Inferior parietal cortex (tissue), 1 donor: ENCODE results near the gene RPTOR.
"Not testable (repeated sequence)": the region's sequence is repeated elsewhere in the genome, so short reads cannot be mapped to it uniquely, and the experiment has no call there.

Experiments used
- DNase-seq: peaks from one replicate; pipeline ENCODE4 v3.0.0-alpha.2; 2016; ENCODE audit errors: extremely low spot score

Gene RPTOR

GRCh38 chr17:80544655-80545498, at the start of gene RPTOR:
TSS of gene RPTOR (plus strand) at chr17:80544838. CDS start at chr17:80545630, 792 bp downstream.
- DNase-seq = peak; percentile 98

- no peak for DNase-seq
Measured at GRCh38 chr17:80497726-80498241, 46.9 kb upstream of the RPTOR start.

GRCh38 chr17:80498242-80498919, 46.3 kb upstream of the RPTOR start:
- DNase-seq = no peak

- no peak for DNase-seq
Measured at GRCh38 chr17:80498920-80499410, 45.7 kb upstream of the RPTOR start.

GRCh38 chr17:80499560-80499959, 45.1 kb upstream of the RPTOR start:
- DNase-seq = no peak

GRCh38 chr17:80499961-80500665, 44.5 kb upstream of the RPTOR start:
- no peak for DNase-seq

GRCh38 chr17:80501741-80502577, 42.7 kb upstream of the RPTOR start:
- no peak for DNase-seq

GRCh38 chr17:80502578-80502877, 42.1 kb upstream of the RPTOR start:
- no peak for DNase-seq

- no peak for DNase-seq
Measured at GRCh38 chr17:80503031-80503430, 41.6 kb upstream of the RPTOR start.

GRCh38 chr17:80503921-80504320, 40.7 kb upstream of the RPTOR start:
- no peak for DNase-seq

GRCh38 chr17:80504686-80505413, 39.8 kb upstream of the RPTOR start:
- DNase-seq = no peak

- not testable (repeated sequence) for DNase-seq
Measured at GRCh38 chr17:80507177-80507576, 37.5 kb upstream of the RPTOR start.

- DNase-seq = no peak
Measured at GRCh38 chr17:80507965-80508364, 36.7 kb upstream of the RPTOR start.

GRCh38 chr17:80509311-80509710, 35.3 kb upstream of the RPTOR start:
- DNase-seq = no peak

- DNase-seq = no peak
Measured at GRCh38 chr17:80510132-80510531, 34.5 kb upstream of the RPTOR start.

- DNase-seq = no peak
Measured at GRCh38 chr17:80510772-80511171, 33.9 kb upstream of the RPTOR start.

- no peak for DNase-seq
Measured at GRCh38 chr17:80511222-80512180, 33.1 kb upstream of the RPTOR start.

GRCh38 chr17:80512233-80512632, 32.4 kb upstream of the RPTOR start:
- DNase-seq = no peak

- no peak for DNase-seq
Measured at GRCh38 chr17:80513201-80513600, 31.4 kb upstream of the RPTOR start.
